Iris pigment epithelial cell (primary cell): ENCODE measurements around the gene MAML2.

Experiments used
- DNase-seq: peaks from one replicate; pipeline ENCODE4 v3.0.0-alpha.2; 2011; ENCODE audit warnings: low read depth

Gene MAML2

GRCh38 chr11:96342961-96343711 lies at the start of gene MAML2:
Gene MAML2 (minus strand): TSS chr11:96343195. CDS start chr11:96341895, 1,300 bp downstream.
- DNase-seq, result peak; percentile 97

DNA sequence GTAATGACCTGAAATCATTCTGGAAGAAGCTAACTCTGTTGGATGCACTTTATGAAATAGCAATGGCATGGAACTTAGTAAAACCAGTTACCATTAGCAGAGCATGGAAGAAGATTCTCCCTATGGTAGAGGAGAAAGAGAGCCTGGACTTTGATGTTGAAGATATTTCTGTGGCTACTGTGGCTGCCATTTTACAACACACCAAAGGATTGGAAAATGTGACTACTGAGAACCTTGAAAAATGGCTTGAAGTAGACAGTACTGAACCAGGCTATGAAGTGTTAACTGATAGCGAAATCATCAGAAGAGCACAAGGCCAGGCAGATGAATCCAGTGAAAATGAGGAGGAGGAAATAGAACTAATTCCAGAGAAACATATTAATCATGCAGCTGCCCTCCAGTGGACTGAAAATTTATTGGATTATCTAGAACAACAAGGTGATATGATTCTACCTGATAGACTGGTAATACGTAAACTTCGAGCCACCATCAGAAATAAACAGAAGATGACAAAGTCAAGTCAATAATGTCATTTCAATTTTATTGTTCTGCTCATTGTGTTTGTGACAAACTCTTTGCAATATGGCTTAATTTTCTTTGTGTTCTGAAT lies 48.8 kb upstream of the MAML2 start:
- peak; percentile 18 for DNase-seq

GRCh38 chr11:96390488-96390792 lies 47.4 kb upstream of the MAML2 start:
- peak; percentile 56 for DNase-seq

- peak; percentile 98 for DNase-seq
Measured at GRCh38 chr11:96389720-96390487, 46.9 kb upstream of the MAML2 start, which contains the start of the genes CCDC82 and JRKL. Gene CCDC82 (minus strand): TSS chr11:96389912. CDS start chr11:96384747, 5,165 bp downstream. Gene JRKL (plus strand): TSS chr11:96390013. CDS start chr11:96390650, 637 bp downstream.

- no peak for DNase-seq
Measured at GRCh38 chr11:96388891-96389719, 46.1 kb upstream of the MAML2 start.

DNA sequence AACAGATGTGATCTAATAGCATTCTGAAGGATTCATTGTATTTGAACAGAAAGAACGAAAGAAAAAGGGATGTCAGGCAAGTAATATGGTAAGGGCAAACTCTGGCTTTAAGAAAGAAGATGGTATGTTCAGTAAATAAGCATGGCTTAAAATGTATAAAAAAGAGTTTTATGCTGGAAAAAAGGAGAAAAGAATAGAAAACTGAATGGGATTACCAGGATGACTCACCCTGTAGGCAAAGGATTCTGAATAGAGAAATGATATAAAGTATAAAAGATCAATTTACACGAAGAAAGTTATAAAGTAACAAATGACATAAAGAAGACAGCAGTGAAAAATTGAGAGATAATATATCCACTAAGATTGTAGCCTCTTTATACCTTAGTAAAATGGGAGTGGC lies 42.2 kb upstream of the MAML2 start:
- DNase-seq, result no peak

GRCh38 chr11:96384156-96384555 lies 41.2 kb upstream of the MAML2 start:
- no peak for DNase-seq

- no peak for DNase-seq
Measured at GRCh38 chr11:96376796-96377195, 33.8 kb upstream of the MAML2 start.

- DNase-seq, result no peak
Measured at GRCh38 chr11:96373826-96374225, 30.8 kb upstream of the MAML2 start.

DNA sequence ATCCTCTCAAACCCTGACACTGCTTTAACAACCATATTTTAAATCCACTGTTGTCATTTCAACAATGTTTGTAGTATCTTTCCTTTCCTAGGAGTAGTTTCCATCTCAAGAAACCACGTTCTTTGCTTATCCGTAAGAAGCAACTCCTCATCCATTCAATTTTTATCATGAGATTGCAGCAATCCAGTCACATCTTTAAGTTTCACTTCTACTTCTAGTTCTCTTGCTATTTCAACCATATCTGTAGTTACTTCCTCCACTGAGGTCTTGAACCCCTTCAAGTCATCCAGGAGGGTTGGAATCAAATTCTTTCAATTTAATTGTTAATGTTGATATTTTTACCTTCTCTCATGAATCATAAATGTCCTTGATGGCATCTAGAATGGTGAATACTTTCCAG lies 24.3 kb upstream of the MAML2 start:
- DNase-seq, result no peak

- peak; percentile 5 for DNase-seq
Measured at GRCh38 chr11:96366024-96366423, 23.0 kb upstream of the MAML2 start.

- DNase-seq, result no peak
Measured at GRCh38 chr11:96365493-96365892, 22.5 kb upstream of the MAML2 start.

DNA sequence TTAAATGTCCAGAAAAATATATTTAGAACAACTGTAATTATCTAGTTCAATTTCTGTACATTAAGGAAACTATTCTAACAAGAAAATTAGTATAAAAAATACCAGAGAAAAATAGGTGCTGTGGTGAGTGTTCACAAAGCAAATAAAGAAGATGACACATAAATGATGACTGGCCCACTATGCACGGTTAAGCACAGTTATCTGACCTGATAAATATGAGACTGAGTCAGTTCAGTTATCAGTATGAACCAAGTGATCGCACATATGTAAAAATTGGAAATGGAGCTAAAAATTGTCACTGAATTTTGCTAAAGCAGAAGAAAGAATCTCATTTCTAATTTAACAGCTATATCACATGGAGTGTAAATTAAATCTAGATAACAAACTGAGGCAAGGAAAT lies 18.8 kb upstream of the MAML2 start:
- peak; percentile 63 for DNase-seq

GRCh38 chr11:96358321-96358720 lies 15.3 kb upstream of the MAML2 start:
- DNase-seq, result no peak

DNA sequence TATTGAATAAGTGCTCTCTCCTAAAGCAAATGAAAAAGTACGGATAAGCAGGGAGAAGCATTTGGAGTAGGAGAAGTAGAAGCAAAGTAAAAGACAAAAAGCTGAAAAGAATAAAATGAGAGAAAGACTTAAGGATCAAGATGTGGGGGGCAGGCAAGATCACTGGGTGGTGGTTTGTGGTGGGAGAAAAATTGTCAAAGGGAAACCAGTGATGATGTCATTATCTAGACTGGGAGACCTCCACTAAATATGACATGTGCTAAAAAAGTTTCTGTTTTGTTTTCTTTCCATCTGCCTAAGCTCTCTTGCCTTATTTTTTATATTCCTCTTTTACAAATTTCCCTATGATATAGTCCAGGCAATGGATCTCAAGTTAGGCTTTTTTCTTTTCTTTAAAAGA lies 14.8 kb upstream of the MAML2 start:
- no peak for DNase-seq

DNA sequence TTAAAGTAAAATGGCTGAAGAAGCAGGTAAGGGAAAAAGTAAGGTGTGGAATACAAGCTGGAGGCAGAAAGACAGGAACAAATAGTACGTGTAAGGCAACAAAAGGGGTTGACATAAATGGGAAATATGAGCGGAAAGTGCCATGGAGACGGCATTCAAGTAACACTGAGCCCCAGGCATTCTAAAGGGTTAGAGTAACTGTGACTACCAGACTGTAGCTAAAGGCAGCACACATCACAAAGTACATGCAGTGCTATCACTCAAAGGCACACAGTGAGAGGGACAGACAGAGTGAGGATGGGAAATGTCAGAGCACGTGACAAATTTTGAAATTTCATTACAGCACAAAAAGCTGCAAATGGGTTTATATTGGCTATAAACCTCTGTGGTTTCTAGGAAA lies 13.9 kb upstream of the MAML2 start:
- DNase-seq, result no peak

DNA sequence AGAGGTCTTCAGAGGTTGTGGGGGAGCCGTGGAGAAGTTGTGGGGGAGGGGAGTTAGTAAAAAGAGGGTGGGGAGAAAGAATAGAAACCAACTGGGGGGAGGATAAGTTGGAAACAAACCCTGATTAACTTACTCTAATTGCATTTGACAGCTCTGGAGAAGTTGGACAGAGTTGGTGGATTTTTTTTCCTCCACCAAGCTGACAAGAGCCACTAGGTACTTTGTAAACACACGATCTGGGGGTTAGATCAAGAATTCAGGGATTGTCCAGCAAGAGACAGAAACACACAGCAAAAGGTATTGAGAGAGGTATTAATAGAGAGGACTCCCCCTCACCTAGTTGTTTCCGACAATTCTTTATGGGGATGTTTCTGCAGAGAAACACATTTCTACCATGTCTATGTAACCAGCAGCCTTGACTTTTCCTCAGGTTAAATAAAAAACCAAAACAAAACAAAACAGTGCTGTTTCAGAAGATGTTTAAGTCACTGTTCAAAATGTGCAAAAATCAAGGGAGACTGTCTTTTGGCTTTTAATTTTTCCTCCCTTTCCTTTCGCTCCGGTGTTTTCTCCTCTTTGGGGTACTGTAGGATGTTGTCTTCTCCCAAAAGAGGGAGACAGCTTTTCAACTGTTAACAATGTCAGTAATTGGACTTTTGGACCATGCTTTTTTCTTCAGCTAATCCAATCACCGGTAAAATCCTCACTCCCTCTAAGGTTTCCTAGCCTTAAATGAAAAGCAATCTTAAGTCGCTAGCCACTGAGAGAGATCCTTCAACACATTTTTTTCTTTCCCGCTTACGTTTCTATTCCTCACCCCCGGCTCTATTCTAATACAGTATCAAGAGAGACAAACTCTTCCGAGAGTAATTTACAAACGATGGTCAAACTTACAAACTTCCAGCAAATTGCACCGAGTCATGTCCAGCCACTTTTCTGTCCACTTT lies 708 bp downstream of the MAML2 start:
- DNase-seq, result peak; percentile 53

- DNase-seq, result peak; percentile 63
Measured at GRCh38 chr11:96341211-96342013, 1.6 kb downstream of the MAML2 start.

DNA sequence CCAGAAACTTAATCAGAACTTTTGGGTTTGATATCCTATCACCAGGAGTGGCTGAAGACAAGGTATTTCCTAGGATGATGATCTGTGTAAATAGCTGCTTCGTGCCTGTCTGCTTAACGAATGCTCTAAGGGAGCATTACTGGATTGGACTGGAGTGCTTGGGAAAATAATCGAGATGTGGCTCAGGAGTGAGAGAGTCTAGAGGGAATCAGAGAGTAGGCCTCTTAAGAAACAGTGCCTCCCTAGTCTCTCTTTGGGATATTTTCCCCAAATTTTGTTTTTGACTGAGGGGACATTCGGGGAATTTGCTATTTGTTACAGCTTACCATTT lies 2.5 kb downstream of the MAML2 start:
- DNase-seq, result peak; percentile 41
